Measurements from ENCODE around the gene OPHN1.

The OPHN1 gene

GRCh38 chrX:68059469-68059868 lies 373.8 kb downstream of the OPHN1 start:
- no peak for FAIRE-seq
- DNase-seq (ENCODE audit: insufficient read length, low spot score), result no peak
- TF ChIP-seq SPI1 (IDR thresholded peaks at IDR 0.05; ENCODE audit: low read depth, low read length), result no peak
- TF ChIP-seq POU2F2 (IDR thresholded peaks at IDR 0.05; ENCODE audit: low read depth, low read length), result no peak
- no peak for TF ChIP-seq PAX5 (IDR thresholded peaks at IDR 0.05; ENCODE audit: insufficient read depth, low read length, severe bottlenecking)
- TF ChIP-seq POLR2A (IDR thresholded peaks at IDR 0.05; ENCODE audit: low read depth, low read length), result no peak
- no peak for TF ChIP-seq TAF1 (IDR thresholded peaks at IDR 0.05; ENCODE audit: low read depth, low read length)
- no peak for TF ChIP-seq POLR2AphosphoS5 (IDR thresholded peaks at IDR 0.05; ENCODE audit: low read depth, low read length)

DNA sequence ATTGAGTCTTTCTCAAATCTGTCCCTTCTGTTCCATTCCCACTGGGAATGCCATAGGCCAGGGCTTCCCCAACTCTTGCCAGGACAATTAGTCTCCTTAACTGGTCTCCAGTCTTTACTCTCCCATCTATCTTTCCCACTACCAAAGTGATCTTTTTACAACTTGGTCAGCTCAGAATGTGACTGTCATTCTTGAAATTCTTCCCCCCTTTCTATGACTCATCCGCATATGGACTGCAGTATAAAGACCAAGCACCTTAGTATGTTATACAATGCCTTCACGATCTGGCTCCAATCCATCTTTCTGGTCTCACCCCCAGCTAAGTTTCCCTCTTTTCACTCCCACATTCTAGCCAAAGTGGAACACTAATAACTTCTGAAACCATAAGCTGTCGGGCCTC lies 383.8 kb downstream of the OPHN1 start:
- FAIRE-seq, result no peak
- no peak for DNase-seq (ENCODE audit: insufficient read length, low spot score)
- TF ChIP-seq POLR2A (IDR thresholded peaks at IDR 0.05; ENCODE audit: low read depth, low read length) (no peak), POLR2AphosphoS5 (IDR thresholded peaks at IDR 0.05; ENCODE audit: low read depth, low read length) (no peak), SPI1 (IDR thresholded peaks at IDR 0.05; ENCODE audit: low read depth, low read length) (no peak), PAX5 (IDR thresholded peaks at IDR 0.05; ENCODE audit: insufficient read depth, low read length, severe bottlenecking) (no peak), TAF1 (IDR thresholded peaks at IDR 0.05; ENCODE audit: low read depth, low read length) (no peak), POU2F2 (IDR thresholded peaks at IDR 0.05; ENCODE audit: low read depth, low read length) (no peak)

GRCh38 chrX:68048774-68049173 lies 384.5 kb downstream of the OPHN1 start:
- TF ChIP-seq POLR2A (IDR thresholded peaks at IDR 0.05; ENCODE audit: low read depth, low read length), result no peak
- TF ChIP-seq SPI1 (IDR thresholded peaks at IDR 0.05; ENCODE audit: low read depth, low read length), result no peak
- no peak for TF ChIP-seq POU2F2 (IDR thresholded peaks at IDR 0.05; ENCODE audit: low read depth, low read length)
- no peak for TF ChIP-seq POLR2AphosphoS5 (IDR thresholded peaks at IDR 0.05; ENCODE audit: low read depth, low read length)
- no peak for TF ChIP-seq PAX5 (IDR thresholded peaks at IDR 0.05; ENCODE audit: insufficient read depth, low read length, severe bottlenecking)
- TF ChIP-seq TAF1 (IDR thresholded peaks at IDR 0.05; ENCODE audit: low read depth, low read length), result no peak
- no peak for DNase-seq (ENCODE audit: insufficient read length, low spot score)
- FAIRE-seq, result no peak

DNA sequence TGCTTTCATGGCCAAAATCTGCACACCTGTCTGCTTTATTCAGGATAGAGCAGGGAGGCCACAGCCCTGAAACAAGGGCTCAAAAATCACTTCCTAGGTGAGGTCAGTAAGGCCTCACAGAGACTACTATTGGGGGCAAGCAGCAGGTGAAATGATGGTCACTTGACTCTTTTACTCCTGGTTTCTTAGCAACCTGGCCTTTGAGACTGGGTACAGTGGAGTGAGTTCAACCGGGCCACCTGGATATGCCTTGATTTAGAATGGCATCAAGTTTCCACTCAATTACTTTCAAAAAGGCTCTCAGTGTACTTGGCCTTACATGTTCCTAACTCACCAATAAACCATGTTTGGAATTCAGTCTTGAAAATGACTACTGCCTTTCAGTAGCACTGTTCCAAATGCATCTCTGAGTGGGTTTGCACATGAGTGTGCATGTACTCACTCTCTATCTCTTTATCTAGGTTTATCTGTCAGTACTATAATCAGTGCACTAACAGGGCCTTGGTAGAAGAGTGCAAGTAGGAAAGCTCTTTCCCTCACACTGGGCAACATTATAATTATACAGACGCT lies 388.2 kb downstream of the OPHN1 start:
- no peak for TF ChIP-seq POU2F2 (IDR thresholded peaks at IDR 0.05; ENCODE audit: low read depth, low read length)
- TF ChIP-seq POLR2AphosphoS5 (IDR thresholded peaks at IDR 0.05; ENCODE audit: low read depth, low read length), result no peak
- no peak for TF ChIP-seq POLR2A (IDR thresholded peaks at IDR 0.05; ENCODE audit: low read depth, low read length)
- TF ChIP-seq SPI1 (IDR thresholded peaks at IDR 0.05; ENCODE audit: low read depth, low read length), result no peak
- TF ChIP-seq TAF1 (IDR thresholded peaks at IDR 0.05; ENCODE audit: low read depth, low read length), result no peak
- TF ChIP-seq PAX5 (IDR thresholded peaks at IDR 0.05; ENCODE audit: insufficient read depth, low read length, severe bottlenecking), result no peak
- no peak for FAIRE-seq
- no peak for DNase-seq (ENCODE audit: insufficient read length, low spot score)

DNA sequence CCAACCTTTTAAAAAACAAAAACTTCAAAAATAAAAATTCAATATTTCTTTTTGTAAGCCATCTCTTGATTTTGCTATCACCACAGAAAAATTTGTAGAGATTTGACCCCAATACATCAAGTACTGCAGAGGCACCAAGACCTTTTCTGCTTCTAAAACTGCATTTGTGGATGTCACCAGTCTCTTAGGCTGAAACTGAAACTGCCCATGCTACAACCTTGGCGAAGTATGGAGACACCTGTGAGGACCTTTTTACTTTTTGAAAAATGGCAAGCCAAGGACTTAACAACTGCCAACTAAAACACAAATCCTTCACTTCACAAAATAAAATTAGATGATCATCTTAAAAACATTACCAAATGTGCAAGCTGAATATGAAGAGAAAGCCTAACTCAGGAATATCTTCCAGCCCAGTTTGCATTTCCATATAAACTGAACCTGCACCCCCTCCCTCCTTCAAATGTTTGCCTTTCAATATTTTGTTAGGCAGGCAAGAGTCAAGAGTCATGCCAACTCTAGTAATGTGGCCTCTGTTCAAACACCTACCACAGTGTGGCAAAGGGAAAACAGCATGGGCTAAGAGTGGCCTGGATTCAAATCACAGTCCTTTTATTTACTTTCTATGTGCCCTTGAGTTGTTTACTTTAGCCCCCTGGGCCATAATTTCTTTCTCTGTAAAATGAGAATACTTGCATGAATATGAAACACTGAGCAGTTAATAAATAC lies 389.4 kb downstream of the OPHN1 start:
- DNase-seq (ENCODE audit: insufficient read length, low spot score) (no peak), FAIRE-seq (no peak)
- TF ChIP-seq SPI1 (IDR thresholded peaks at IDR 0.05; ENCODE audit: low read depth, low read length) (no peak), TAF1 (IDR thresholded peaks at IDR 0.05; ENCODE audit: low read depth, low read length) (no peak), PAX5 (IDR thresholded peaks at IDR 0.05; ENCODE audit: insufficient read depth, low read length, severe bottlenecking) (no peak), POU2F2 (IDR thresholded peaks at IDR 0.05; ENCODE audit: low read depth, low read length) (no peak), POLR2A (IDR thresholded peaks at IDR 0.05; ENCODE audit: low read depth, low read length) (no peak), POLR2AphosphoS5 (IDR thresholded peaks at IDR 0.05; ENCODE audit: low read depth, low read length) (no peak)

GRCh38 chrX:68041110-68041509 lies 392.2 kb downstream of the OPHN1 start:
- no peak for FAIRE-seq
- TF ChIP-seq POLR2A (IDR thresholded peaks at IDR 0.05; ENCODE audit: low read depth, low read length) (no peak), PAX5 (IDR thresholded peaks at IDR 0.05; ENCODE audit: insufficient read depth, low read length, severe bottlenecking) (no peak), POU2F2 (IDR thresholded peaks at IDR 0.05; ENCODE audit: low read depth, low read length) (no peak), TAF1 (IDR thresholded peaks at IDR 0.05; ENCODE audit: low read depth, low read length) (no peak), POLR2AphosphoS5 (IDR thresholded peaks at IDR 0.05; ENCODE audit: low read depth, low read length) (no peak), SPI1 (IDR thresholded peaks at IDR 0.05; ENCODE audit: low read depth, low read length) (no peak)

DNA sequence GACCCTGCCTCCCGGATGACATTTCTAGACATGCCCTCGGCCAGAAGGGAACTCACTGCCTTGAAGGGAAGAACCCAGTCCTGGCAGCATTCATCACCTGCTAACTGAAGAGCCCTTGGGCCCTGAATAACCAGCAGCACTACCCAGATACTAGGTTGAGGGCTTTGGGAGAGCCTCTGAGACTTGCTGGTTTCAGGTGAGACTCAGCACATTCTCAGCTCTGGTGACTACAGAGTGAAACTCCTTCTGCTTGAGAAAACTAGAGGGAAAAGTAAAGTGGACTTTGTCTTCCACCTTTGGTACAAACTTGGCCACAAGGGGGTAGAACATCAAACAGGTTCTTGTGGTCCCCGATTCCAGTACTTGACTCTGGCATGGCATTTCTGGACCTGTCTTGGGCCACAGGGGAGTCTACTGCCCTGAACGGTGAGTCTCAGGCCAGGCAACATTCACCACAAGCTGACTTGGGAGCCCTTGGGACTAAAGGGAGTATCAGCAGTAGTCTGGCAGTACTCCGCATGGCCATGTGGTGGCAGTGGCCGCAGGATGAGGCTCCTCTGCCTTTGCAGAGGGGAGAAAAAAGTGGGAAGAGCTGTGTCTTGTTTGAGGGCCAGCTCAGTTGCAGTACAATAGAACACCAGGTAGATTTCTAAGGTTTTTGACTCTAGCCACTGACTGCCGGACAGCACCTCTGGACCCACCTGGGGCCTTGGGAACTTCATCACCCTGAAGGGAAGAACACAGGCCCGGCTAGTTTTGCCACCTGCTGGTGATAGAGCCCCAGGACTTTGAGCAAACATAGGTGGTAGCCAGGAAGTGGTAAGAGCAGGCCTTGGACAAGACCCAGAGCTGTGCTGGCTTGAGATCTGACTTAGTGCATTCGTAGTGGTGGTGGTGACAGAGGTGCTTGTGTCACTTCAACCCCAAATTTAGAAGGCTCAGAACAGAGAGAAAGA lies 414.8 kb downstream of the OPHN1 start:
- DNase-seq (ENCODE audit: insufficient read length, low spot score) (no peak), FAIRE-seq (no peak)
- TF ChIP-seq SPI1 (IDR thresholded peaks at IDR 0.05; ENCODE audit: low read depth, low read length) (no peak), POLR2A (IDR thresholded peaks at IDR 0.05; ENCODE audit: low read depth, low read length) (no peak), POLR2AphosphoS5 (IDR thresholded peaks at IDR 0.05; ENCODE audit: low read depth, low read length) (no peak), POU2F2 (IDR thresholded peaks at IDR 0.05; ENCODE audit: low read depth, low read length) (no peak), TAF1 (IDR thresholded peaks at IDR 0.05; ENCODE audit: low read depth, low read length) (no peak), PAX5 (IDR thresholded peaks at IDR 0.05; ENCODE audit: insufficient read depth, low read length, severe bottlenecking) (no peak)

More at GRCh38 chrX:68041110-68041509, 392.2 kb downstream of the OPHN1 start:
- no peak for DNase-seq (ENCODE audit: insufficient read length, low spot score)

DNA sequence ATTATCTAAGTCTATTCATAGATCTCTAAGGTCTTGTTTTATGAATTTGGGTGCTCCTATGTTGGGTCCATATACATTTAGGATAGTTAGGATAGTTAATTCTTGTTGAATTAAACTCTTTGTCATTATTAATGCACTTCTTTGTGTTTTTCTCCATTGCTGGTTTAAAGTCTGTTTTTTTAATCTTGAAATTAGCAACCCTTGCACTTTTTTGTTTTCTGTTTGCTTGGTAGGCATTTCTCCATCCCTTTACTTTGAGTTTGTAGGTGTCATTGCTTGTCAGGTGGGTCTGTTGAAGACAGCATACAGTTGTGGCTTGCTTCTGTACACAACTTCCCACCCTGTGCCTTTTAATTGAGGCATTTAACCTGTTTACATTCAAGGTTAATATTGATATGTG lies 434.8 kb downstream of the OPHN1 start:
- no peak for FAIRE-seq
- DNase-seq (ENCODE audit: insufficient read length, low spot score), result no peak
- TF ChIP-seq POLR2AphosphoS5 (IDR thresholded peaks at IDR 0.05; ENCODE audit: low read depth, low read length) (no peak), POLR2A (IDR thresholded peaks at IDR 0.05; ENCODE audit: low read depth, low read length) (no peak), TAF1 (IDR thresholded peaks at IDR 0.05; ENCODE audit: low read depth, low read length) (no peak), SPI1 (IDR thresholded peaks at IDR 0.05; ENCODE audit: low read depth, low read length) (no peak), POU2F2 (IDR thresholded peaks at IDR 0.05; ENCODE audit: low read depth, low read length) (no peak), PAX5 (IDR thresholded peaks at IDR 0.05; ENCODE audit: insufficient read depth, low read length, severe bottlenecking) (no peak)
